Natural killer cell (primary cell): ENCODE measurements around the gene MIER2. TPM values are rescaled to one million over a fixed set of nuclear protein-coding genes. Genes with fewer than 3 reads are reported as not detected.
A peak's percentile ranks its signal among the peaks of the same experiment; 100 is the strongest.

Source experiments
- ATAC-seq, 3 donors: fragments of 150-1000 bp in 2 of 3; fragments of 200-7000 bp in 1 of 3; cut with Tn5 transposase; 1 replicate in 1 of 3; 2 replicates in 2 of 3; pipeline ENCODE4 v1.10.0; 2021; ENCODE audit warnings: mild to moderate bottlenecking in 2 of 3, moderate library complexity in 2 of 3
- DNase-seq, 2 donors: peaks; one replicate each; pipeline versions ENCODE4 v3.0.0 to v3.0.0-alpha.2; 2013 to 2021; ENCODE audit warnings: mixed read lengths in 1 of 2
- H3K27ac ChIP-seq: one replicate; pipeline ENCODE4 v1.5.1; 2013; ENCODE audit warnings: mild to moderate bottlenecking, low read length
- H3K27me3 ChIP-seq: one replicate; pipeline ENCODE4 v1.6.1; 2013; ENCODE audit warnings: low read length; ENCODE audit not compliant: control insufficient read depth, insufficient read depth
- H3K36me3 ChIP-seq: one replicate; pipeline ENCODE4 v1.6.1; 2013; ENCODE audit warnings: low read length; ENCODE audit not compliant: control insufficient read depth, insufficient read depth
- H3K4me1 ChIP-seq: one replicate; pipeline ENCODE4 v1.6.1; 2013; ENCODE audit warnings: low read length; ENCODE audit not compliant: control insufficient read depth, insufficient read depth
- H3K4me3 ChIP-seq: one replicate; pipeline ENCODE4 v1.5.1; 2013; ENCODE audit warnings: low read length
- H3K9me3 ChIP-seq: one replicate; pipeline ENCODE4 v1.6.1; 2013; ENCODE audit warnings: low read length; ENCODE audit not compliant: control insufficient read depth, insufficient read depth
- H3K27ac Mint-ChIP-seq, 2 donors: one replicate each; pipeline ENCODE4 v1.8.0; 2022; ENCODE audit warnings: mild to moderate bottlenecking in 2 of 2, mixed read lengths in 2 of 2, moderate library complexity in 1 of 2
- H3K27me3 Mint-ChIP-seq, 2 donors: one replicate each; pipeline ENCODE4 v1.8.0; 2022; ENCODE audit warnings: low read depth in 2 of 2, mixed read lengths in 2 of 2
- H3K36me3 Mint-ChIP-seq: one replicate; pipeline ENCODE4 v1.8.0; 2022; ENCODE audit warnings: mixed read lengths
- H3K4me1 Mint-ChIP-seq, 2 donors: one replicate each; pipeline ENCODE4 v1.8.0; 2022; ENCODE audit warnings: mixed read lengths in 2 of 2
- H3K4me3 Mint-ChIP-seq: one replicate; pipeline ENCODE4 v1.8.0; 2022; ENCODE audit warnings: mild to moderate bottlenecking, moderate library complexity, mixed read lengths
- H3K9me3 Mint-ChIP-seq, 2 donors: one replicate each; pipeline ENCODE4 v1.8.0; 2022; ENCODE audit warnings: mixed read lengths in 2 of 2
- CTCF ChIP-seq: fragments of 200-600 bp; IDR thresholded peaks from one replicate; pipeline ENCODE4 v1.8.0; 2022; ENCODE audit warnings: antibody characterized with exemption
- WGBS: methylation state at CpG from one replicate; pipeline ENCODE4 v1.1.7; 2013; ENCODE audit warnings: missing lambda C conversion rate; ENCODE audit not compliant: insufficient coverage; 5-methylcytosine and 5-hydroxymethylcytosine counted together
- intact Hi-C: fragments of 100-400 bp; cut with micrococcal nuclease; formaldehyde crosslinking; loops from one replicate; pipeline ENCODE4 v1.14.2; 2022
- total RNA-seq, 4 donors: library from RNA; stranded (reverse); fragments of 120-200 nt in 1 of 4; gene quantifications; one replicate each; pipeline versions ENCODE4 v1.2.3 to v1.2.4, GENCODE V29; 2013 to 2022

The MIER2 gene
- total RNA-seq, 3 donors from 2014 or later (not counting 1 experiment from before 2014, with no cell fraction given): 14.8 to 17.7 (median 15.4) TPM

GRCh38 chr19:305240-306150 lies 39.1 kb downstream of the MIER2 start:
- Mint-ChIP-seq H3K4me1 (no peaks in the 10 kb centered on the region), H3K36me3 (no peaks in the 10 kb centered on the region), H3K27me3 (no peaks in the 10 kb centered on the region), H3K4me3 (no peak overlapping the region), H3K9me3 (no peaks in the 10 kb centered on the region), H3K27ac (no peak overlapping the region)
- Histone ChIP-seq H3K4me3 (no peak overlapping the region), H3K4me1 (no peaks in the 10 kb centered on the region), H3K27me3 (no peaks in the 10 kb centered on the region), H3K36me3 (peaks cover 16% of the 10 kb centered on the region), H3K27ac (no peak overlapping the region), H3K9me3 (no peaks in the 10 kb centered on the region)
- ATAC-seq (no peak), DNase-seq (no peak)
- whole genome bisulfite sequencing: 97% methylated on average over 42 of the region's 43 CpGs
- intact Hi-C loops: no loop called here
- TF ChIP-seq CTCF: no peak

- intact Hi-C loops: no loop called here
- H3K36me3 ChIP-seq: no peaks in the 10 kb centered on the region
- Mint-ChIP-seq H3K9me3 (no peaks in the 10 kb centered on the region), H3K27ac (no peak overlapping the region), H3K36me3 (no peaks in the 10 kb centered on the region), H3K27me3 (peaks cover 14 to 29% of the 10 kb centered on the region in 2 donors), H3K4me1 (peaks cover 0 to 15% of the 10 kb centered on the region in 2 donors), H3K4me3 (peak overlapping the region; percentile 6)
- peaks cover 7% of the 10 kb centered on the region for H3K4me1 ChIP-seq
- no peak for TF ChIP-seq CTCF
- 81% methylated on average over 22 of the region's 22 CpGs for WGBS
- H3K27me3 ChIP-seq: peaks cover 20% of the 10 kb centered on the region
- no peaks in the 10 kb centered on the region for H3K9me3 ChIP-seq
- H3K27ac ChIP-seq: no peak overlapping the region
- no peak for DNase-seq
- no peak for ATAC-seq
- H3K4me3 ChIP-seq: no peak overlapping the region
These were observed 47.9 kb downstream of the MIER2 start for GRCh38 chr19:296476-297225.

GRCh38 chr19:295687-296370 lies 48.8 kb downstream of the MIER2 start:
- no peak for ATAC-seq
- Mint-ChIP-seq H3K4me3 (peak overlapping the region; percentile 6), H3K36me3 (no peaks in the 10 kb centered on the region), H3K4me1 (peaks cover 0 to 15% of the 10 kb centered on the region in 2 donors), H3K27ac (no peak overlapping the region), H3K9me3 (no peaks in the 10 kb centered on the region), H3K27me3 (peaks cover 14 to 29% of the 10 kb centered on the region in 2 donors)
- no peak overlapping the region for H3K27ac ChIP-seq
- H3K9me3 ChIP-seq: no peaks in the 10 kb centered on the region
- no peak for DNase-seq
- no peaks in the 10 kb centered on the region for H3K36me3 ChIP-seq
- TF ChIP-seq CTCF: no peak
- peaks cover 22% of the 10 kb centered on the region for H3K27me3 ChIP-seq
- 83% methylated on average over 13 of the region's 13 CpGs for WGBS
- H3K4me1 ChIP-seq: peaks cover 11% of the 10 kb centered on the region
- H3K4me3 ChIP-seq: no peak overlapping the region
- intact Hi-C loops: no loop called here
